Loucy (cell line): ENCODE data around the gene CCL23.
"Not testable (repeated sequence)": the region's sequence is repeated elsewhere in the genome, so short reads cannot be mapped to it uniquely, and the experiment has no call there.

Source experiments
- EZH2phosphoT487 ChIP-seq: fragments of 200-600 bp; IDR thresholded peaks from 2 replicates; pipeline ENCODE4 v1.6.1; 2018; ENCODE audit warnings: antibody characterized with exemption, mild to moderate bottlenecking, moderate library complexity, borderline replicate concordance
- TF ChIP-seq, protein P1 (sequence below): fragments of 200-600 bp; sonication (generic); conservative IDR thresholded peaks from 2 replicates; pipeline ENCODE4 v1.5.1; 2014; ENCODE audit warnings: mild to moderate bottlenecking, antibody characterized with exemption, low read length

DNA sequence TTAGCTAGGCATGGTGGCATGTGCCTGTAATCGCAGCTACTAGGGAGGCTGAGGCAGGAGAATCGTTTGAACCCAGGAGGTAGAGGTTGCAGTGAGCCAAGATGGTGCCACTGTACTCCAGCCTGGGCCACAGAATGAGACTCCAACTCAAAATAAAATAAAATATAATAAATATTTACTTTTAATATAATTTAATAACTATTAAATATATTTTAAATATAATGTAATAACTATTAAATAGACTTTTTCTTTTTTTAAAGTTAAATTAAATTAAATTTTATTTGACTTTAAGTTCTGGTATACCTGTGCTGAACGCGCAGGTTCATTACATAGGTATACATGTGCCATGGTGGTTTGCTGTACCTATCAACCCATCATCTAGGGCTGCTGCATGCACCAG lies 1.9 kb downstream of the CCL23 start:
- TF ChIP-seq, protein P1, sequence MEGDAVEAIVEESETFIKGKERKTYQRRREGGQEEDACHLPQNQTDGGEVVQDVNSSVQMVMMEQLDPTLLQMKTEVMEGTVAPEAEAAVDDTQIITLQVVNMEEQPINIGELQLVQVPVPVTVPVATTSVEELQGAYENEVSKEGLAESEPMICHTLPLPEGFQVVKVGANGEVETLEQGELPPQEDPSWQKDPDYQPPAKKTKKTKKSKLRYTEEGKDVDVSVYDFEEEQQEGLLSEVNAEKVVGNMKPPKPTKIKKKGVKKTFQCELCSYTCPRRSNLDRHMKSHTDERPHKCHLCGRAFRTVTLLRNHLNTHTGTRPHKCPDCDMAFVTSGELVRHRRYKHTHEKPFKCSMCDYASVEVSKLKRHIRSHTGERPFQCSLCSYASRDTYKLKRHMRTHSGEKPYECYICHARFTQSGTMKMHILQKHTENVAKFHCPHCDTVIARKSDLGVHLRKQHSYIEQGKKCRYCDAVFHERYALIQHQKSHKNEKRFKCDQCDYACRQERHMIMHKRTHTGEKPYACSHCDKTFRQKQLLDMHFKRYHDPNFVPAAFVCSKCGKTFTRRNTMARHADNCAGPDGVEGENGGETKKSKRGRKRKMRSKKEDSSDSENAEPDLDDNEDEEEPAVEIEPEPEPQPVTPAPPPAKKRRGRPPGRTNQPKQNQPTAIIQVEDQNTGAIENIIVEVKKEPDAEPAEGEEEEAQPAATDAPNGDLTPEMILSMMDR = not testable (repeated sequence)
- TF ChIP-seq EZH2phosphoT487 = not testable (repeated sequence)
